ENCODE measurements around the gene CACNA1S. TPM values are rescaled to one million over a fixed set of nuclear protein-coding genes. Genes with fewer than 3 reads are reported as not detected.

CACNA1S gene
- total and polyA plus RNA-seq, 2 of the 13 experiments (the other 11 are each of a cell fraction or from before 2014, with no cell fraction given): not detected

DNA sequence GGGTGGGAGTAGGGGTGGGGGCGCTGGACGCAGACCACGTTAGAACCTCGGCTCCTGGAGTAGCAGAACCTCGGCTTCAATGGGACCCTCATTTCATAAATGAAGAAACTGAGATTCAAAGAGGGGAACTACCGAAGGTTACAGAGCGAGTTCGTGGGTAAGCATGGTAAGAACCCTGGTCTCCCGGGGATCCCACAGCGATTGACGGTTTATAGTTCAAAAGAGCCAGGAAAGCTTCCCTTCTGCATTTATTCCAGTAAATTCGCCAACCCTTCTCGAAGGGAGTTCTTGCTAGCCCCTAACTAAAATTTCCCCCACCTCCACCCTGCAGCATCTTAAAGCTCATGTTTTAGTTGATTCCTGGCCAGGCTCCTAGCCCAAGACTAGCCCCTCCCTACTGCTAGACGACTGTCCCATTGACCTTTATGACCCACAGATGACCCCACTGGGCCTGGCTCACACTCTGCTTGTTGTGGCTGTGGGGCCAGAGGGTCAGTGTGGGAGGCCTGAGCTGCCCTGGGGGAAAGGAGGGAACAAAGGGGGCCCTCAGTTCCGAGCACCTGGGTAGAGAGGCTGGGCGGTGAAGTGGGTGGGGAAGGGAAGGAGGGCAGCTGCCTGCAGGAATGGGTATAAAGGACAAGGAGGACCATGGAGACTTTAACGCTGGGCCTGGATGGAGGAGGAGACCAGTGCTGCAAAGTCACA is 88.2 kb downstream of the CACNA1S start (continued):
- TF ChIP-seq ZNF850 (CRISPR knock-in tag; conservative IDR thresholded peaks at IDR 0.05) (no peak), ZNF296 (CRISPR knock-in tag; conservative IDR thresholded peaks at IDR 0.05) (no peak), ZNF83 (CRISPR knock-in tag; IDR thresholded peaks at IDR 0.05; ENCODE audit: borderline replicate concordance) (no peak), NFYC (CRISPR knock-in tag; IDR thresholded peaks at IDR 0.05) (no peak), HNRNPK (IDR thresholded peaks at IDR 0.05; ENCODE audit: low read depth, low read length, poor library complexity, severe bottlenecking) (no peak), HHEX (CRISPR knock-in tag; IDR thresholded peaks at IDR 0.05) (no peak), ZSCAN22 (CRISPR knock-in tag; IDR thresholded peaks at IDR 0.05) (no peak), KLF11 (CRISPR knock-in tag; IDR thresholded peaks at IDR 0.05) (no peak), CBX2 (IDR thresholded peaks at IDR 0.05; ENCODE audit: low read depth, low read length) (no peak), CBX2 (CRISPR knock-in tag; IDR thresholded peaks at IDR 0.05; ENCODE audit: low read depth) (no peak), HMGA1 (CRISPR knock-in tag; conservative IDR thresholded peaks at IDR 0.05) (no peak), SAP130 (CRISPR knock-in tag; IDR thresholded peaks at IDR 0.05; ENCODE audit: low read depth) (no peak), FLYWCH1 (CRISPR knock-in tag; IDR thresholded peaks at IDR 0.05) (no peak)
- TF ChIP-seq, protein P1, sequence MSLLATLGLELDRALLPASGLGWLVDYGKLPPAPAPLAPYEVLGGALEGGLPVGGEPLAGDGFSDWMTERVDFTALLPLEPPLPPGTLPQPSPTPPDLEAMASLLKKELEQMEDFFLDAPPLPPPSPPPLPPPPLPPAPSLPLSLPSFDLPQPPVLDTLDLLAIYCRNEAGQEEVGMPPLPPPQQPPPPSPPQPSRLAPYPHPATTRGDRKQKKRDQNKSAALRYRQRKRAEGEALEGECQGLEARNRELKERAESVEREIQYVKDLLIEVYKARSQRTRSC (CRISPR knock-in tag; IDR thresholded peaks at IDR 0.05; ENCODE audit: low read depth): no peak
- TF ChIP-seq, protein P2, sequence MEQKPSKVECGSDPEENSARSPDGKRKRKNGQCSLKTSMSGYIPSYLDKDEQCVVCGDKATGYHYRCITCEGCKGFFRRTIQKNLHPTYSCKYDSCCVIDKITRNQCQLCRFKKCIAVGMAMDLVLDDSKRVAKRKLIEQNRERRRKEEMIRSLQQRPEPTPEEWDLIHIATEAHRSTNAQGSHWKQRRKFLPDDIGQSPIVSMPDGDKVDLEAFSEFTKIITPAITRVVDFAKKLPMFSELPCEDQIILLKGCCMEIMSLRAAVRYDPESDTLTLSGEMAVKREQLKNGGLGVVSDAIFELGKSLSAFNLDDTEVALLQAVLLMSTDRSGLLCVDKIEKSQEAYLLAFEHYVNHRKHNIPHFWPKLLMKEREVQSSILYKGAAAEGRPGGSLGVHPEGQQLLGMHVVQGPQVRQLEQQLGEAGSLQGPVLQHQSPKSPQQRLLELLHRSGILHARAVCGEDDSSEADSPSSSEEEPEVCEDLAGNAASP (CRISPR knock-in tag; IDR thresholded peaks at IDR 0.05; ENCODE audit: borderline replicate concordance): 0 out of 2 replicates have a peak, but pooled peaks have one; percentile 29
- TF ChIP-seq, protein P3, sequence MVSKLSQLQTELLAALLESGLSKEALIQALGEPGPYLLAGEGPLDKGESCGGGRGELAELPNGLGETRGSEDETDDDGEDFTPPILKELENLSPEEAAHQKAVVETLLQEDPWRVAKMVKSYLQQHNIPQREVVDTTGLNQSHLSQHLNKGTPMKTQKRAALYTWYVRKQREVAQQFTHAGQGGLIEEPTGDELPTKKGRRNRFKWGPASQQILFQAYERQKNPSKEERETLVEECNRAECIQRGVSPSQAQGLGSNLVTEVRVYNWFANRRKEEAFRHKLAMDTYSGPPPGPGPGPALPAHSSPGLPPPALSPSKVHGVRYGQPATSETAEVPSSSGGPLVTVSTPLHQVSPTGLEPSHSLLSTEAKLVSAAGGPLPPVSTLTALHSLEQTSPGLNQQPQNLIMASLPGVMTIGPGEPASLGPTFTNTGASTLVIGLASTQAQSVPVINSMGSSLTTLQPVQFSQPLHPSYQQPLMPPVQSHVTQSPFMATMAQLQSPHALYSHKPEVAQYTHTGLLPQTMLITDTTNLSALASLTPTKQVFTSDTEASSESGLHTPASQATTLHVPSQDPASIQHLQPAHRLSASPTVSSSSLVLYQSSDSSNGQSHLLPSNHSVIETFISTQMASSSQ (IDR thresholded peaks at IDR 0.05; ENCODE audit: low read depth): no peak
- TF ChIP-seq, protein P3 (CRISPR knock-in tag; IDR thresholded peaks at IDR 0.05; ENCODE audit: borderline replicate concordance): no peak
- TF ChIP-seq, protein P4, sequence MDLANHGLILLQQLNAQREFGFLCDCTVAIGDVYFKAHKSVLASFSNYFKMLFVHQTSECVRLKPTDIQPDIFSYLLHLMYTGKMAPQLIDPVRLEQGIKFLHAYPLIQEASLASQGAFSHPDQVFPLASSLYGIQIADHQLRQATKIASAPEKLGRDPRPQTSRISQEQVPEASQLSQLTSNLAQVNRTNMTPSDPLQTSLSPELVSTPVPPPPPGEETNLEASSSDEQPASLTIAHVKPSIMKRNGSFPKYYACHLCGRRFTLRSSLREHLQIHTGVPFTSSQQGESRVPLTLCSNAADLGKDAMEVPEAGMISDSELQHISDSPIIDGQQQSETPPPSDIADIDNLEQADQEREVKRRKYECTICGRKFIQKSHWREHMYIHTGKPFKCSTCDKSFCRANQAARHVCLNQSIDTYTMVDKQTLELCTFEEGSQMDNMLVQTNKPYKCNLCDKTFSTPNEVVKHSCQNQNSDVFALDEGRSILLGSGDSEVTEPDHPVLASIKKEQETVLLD (CRISPR knock-in tag; IDR thresholded peaks at IDR 0.05; ENCODE audit: low read depth): no peak
- TF ChIP-seq, protein P5, sequence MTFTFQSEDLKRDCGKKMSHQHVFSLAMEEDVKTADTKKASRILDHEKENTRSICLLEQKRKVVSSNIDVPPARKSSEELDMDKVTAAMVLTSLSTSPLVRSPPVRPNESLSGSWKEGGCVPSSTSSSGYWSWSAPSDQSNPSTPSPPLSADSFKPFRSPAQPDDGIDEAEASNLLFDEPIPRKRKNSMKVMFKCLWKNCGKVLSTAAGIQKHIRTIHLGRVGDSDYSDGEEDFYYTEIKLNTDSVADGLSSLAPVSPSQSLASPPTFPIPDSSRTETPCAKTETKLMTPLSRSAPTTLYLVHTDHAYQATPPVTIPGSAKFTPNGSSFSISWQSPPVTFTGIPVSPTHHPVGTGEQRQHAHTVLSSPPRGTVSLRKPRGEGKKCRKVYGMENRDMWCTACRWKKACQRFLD (CRISPR knock-in tag; IDR thresholded peaks at IDR 0.05; ENCODE audit: borderline replicate concordance): no peak
- TF ChIP-seq, protein P6, sequence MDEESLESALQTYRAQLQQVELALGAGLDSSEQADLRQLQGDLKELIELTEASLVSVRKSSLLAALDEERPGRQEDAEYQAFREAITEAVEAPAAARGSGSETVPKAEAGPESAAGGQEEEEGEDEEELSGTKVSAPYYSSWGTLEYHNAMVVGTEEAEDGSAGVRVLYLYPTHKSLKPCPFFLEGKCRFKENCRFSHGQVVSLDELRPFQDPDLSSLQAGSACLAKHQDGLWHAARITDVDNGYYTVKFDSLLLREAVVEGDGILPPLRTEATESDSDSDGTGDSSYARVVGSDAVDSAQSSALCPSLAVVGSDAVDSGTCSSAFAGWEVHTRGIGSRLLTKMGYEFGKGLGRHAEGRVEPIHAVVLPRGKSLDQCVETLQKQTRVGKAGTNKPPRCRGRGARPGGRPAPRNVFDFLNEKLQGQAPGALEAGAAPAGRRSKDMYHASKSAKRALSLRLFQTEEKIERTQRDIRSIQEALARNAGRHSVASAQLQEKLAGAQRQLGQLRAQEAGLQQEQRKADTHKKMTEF (CRISPR knock-in tag; IDR thresholded peaks at IDR 0.05): no peak
